Measurements from ENCODE around the gene MIOX.

MIOX gene

DNA sequence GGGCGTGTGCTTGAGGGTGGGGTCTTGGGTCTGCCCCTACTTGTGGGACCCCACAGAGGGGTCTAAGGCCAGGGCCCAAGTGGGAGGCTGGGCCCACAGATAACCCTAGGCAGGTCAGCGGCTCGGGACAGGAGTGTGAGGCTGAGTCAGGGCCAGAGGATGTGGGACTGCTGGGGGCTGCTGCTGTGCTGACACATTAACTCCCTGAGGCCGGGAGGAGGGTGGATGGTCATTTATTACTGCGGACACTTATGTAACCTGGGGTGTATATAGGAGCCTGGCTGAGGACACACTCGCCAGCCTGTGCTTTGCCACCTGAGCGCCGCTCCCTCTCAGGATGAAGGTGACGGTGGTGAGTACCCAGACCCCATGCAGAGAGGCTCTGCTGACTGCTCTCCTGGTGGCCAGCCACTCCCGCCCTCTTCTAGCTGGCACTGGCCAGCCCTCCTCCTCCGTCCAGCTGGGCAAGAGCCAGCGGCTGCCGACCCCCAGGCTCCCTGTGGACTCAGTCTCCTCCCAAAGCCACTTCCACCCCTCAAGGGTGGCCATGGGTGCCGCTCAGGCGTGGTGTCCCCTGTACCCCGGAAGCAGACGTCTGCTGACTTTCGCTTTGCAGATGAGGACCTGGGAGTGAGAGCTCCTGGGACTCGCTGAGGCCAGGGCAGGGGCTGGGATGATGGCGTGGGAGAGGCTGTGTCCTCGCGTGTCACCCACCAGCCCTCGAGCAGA lies at the start of gene MIOX:
TSS of gene MIOX (plus strand) at position 299 of the 729 bp plus-strand sequence. CDS start at position 338, 39 bp downstream.
- DNase-seq = no peak

DNA sequence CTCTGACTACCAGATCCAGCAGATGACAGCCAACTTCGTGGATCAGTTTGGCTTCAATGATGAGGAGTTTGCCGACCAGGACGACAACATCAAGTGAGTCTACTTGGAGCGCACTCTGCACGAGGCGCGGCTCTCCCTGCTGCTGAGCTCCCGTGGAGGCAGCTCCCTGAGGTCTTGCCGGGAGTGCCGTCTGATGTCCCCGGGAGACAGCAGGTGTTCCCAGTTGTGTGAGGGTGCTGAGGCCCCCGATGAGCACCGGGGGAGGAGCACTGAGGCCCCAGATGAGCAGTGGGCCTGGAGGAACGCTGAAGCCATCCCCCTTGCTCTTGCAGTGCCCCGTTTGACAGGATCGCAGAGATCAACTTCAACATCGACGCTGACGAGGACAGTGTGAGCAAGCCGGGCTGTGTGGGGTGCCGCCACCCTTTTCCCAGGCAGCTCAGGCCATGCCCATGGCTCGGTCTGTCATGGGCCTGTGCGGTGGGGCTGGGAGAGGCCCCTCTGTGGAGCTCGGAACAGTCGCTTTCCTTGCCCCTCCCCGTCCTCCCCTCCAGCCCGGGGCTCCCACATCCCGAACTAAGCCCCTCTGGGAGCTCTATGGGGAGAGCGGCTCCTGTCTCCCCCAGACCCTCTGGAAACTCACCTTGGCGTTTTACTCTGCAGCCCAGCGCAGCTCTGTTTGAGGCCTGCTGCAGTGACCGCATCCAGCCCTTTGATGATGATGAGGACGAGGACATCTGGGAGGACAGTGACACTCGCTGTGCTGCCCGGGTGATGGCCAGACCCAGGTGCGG lies 49.0 kb upstream of the MIOX start:
- DNase-seq = no peak

DNA sequence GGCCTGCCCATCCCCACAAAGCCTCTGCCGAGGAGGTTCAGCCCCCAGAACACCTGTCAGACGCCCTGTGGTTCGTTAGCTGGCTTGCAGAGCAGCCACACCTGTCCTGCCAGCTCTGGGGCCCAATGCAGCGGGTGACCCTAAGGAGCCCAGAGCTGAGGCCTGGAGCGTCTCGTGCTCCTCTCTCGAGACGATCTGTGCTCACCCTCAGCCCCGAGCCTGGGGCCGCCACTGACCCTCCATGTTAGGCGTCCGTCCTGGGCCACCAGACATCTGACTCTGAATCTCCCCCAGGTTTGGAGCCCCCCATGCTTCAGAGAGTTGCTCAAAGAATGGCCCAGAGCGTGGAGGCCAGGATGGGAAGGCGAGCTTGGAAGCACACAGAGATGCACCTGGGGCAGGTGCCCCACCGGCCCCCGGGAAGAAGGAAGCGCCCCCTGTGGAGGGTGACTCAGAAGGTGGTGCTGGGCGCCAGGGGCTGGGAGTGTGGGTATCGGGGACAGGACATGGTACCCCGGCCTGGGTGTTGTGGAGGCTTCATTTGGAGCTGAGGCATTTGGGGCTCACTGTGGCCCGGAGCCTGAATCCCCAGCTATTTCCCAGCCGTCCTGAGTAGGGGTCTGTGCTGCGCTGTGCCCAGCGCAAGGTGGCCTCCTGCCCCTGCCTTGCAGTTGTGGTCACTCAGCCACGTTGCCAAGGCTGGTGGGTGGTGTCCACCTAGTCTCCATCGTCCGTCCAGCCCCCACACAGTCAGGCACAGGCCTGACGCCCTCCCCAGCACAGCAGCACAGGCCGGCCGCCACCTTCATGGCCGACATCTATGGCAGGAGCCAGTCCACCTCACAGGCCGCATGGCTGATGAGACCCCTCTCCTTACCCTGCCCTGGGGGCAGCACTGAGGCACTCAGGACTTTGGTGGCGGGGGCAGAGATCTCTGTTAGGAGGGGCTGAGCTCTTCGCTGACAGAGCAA lies 48.1 kb upstream of the MIOX start:
- DNase-seq = no peak

DNA sequence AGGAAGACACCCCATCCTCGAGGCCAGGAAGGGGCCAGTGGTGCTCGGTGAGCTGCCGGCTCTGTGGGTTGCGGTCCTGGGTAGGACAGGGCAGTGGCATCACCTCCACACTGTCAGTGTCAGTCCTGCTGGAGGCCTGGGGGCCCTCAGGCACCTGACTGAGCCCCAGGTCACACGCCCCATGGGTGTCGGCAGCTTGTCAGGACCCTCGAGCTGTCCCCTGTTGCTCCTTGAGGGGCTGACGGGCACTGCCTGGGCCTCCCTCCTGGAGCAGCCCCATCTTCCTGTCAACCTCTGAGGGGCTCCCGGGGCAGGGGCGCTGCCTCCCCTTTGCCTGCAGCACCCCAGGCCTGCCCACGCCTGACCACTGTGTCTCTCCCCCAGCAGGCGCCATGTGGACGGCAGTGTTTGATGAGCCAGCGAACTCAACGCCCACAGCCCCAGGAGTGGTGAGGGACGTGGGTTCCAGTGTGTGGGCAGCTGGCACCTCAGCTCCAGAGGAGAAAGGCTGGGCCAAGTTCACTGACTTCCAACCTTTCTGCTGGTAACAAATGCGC lies 47.3 kb upstream of the MIOX start:
- no peak for DNase-seq

DNA sequence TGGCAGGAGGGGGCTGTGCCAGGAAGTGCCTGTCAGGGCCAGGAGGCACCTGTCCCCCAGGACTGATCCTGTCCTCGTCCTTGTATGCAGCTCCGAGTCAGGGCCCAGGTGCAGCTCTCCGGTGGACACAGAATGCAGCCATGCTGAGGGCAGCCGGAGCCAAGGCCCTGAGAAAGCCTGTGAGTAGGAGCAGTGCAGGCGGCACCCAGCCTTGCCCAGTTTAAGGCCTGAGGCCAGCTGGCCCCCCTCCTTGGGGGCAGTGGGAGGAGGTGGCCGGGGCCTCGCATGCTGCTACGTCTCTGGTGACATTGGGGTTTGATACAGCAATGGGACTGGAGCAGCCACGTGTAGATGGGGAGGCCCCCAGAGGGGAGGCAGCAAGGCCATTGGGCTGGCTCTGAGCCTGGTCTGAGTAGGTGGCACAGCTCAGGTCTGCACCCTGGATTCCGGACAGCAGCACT lies 46.8 kb upstream of the MIOX start:
- no peak for DNase-seq

DNA sequence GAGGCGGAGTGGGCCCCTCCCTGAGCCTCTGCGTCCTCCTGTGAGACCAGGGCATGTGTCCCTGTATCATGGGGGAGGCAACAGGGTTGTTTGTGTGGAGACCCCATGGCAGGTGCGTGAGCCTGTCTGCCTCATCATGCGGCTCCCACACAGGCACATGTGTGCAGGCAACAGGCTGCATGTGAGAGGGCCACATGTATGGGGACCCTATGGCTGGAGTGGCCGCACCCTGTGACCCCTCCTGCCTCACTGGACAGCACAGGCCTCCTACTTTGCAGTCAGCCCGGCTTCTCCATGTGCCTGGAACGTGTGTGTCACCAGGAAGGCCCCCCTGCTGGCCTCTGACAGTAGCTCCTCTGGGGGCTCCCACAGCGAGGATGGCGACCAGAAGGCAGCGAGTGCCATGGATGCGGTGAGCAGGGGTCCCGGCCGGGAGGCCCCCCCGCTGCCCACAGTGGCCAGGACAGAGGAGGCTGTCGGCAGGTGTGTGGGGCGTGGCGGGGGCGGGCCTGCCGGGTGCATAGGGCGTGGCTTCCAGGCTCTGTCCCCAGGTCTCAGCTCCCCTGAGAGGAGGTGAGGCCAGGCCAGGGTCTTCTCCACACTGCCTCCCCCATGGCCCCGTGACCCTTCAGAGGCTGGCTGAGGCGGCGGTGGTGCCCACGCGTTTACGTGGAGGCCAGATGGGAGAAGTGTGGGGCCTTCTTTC lies 46.0 kb upstream of the MIOX start:
- DNase-seq = no peak

DNA sequence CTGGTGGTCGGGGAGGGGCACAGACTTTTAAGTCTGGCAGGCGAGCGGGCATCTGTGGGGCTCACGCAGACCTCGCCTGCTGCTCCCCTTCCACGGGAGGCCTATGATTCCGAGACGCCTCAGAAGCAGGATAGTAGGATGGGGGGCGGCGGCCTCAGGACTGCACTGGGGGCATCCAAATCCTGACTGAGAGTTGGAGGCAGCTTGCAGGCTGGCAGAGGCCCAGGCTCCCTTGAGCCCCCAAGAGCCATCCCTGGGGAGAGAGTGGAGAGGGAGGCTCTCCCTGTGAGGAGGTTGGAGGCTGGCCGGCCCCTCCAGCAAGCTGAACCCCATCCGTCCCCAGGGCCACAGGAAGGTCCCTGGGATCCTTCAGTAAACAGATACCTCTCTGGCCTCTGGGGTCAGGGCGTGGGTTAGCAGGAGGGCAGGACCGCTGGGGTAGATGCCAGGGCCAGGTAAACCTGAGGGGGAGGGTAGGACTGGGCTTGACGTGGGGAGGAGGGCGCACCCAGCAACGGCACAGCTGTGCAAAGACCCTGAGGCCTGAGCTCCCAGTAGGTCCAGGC lies 45.1 kb upstream of the MIOX start:
- no peak for DNase-seq

DNA sequence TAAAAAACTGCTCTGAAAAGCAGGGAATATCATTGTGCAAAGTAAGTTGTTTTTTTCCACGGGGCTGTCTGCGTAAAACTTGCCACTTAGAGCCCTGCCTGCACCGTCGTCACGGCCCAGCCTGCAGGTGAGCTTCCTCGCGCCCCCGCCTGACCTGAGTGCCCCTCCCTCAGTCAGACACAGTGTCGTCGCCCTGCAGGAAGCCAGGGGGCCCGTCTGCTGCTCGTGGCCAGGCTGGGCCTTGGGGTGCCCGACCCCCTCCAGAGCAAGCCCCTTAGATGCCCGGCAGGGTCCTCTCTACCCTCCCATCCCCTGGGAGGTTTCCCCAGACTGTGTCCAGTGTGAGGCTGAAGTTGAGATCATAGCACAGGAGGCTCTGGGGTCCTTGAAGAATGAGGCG lies 43.5 kb upstream of the MIOX start:
- DNase-seq = no peak

DNA sequence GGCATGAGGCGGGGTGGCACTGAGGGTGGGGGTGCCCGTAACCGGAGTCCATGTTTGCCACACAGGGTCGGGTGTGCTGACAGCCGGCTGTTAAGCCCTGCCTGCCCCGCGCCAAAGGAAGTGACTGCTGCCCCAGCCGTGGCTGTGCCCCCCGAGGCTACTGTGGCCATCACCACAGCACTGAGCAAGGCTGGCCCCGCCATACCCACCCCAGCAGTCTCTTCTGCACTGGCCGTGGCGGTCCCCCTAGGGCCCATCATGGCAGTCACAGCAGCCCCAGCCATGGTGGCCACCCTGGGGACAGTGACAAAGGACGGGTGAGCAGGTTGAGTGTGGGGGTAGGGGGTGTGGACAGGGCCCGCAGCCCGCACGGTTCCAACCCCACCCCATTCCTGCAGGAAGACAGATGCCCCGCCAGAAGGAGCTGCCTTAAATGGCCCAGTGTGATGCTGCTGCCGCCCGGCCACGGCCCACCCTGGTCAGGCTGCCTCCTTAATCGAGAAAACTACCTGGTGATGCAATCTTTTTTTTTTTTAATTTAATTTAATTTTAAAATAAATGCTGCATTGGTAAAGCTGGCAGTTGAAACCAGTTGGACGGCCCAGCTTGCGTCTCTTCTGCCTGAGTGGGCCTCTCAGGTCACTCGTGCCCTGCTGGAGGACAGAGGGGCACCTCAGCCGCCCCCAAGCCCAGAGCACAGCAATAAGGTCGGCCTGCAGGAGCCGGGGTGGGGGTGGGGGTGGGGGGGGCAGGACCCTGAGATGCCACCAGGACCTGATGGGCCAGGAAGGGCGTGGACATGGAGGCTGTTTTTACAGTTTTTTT lies 42.6 kb upstream of the MIOX start:
- no peak for DNase-seq

DNA sequence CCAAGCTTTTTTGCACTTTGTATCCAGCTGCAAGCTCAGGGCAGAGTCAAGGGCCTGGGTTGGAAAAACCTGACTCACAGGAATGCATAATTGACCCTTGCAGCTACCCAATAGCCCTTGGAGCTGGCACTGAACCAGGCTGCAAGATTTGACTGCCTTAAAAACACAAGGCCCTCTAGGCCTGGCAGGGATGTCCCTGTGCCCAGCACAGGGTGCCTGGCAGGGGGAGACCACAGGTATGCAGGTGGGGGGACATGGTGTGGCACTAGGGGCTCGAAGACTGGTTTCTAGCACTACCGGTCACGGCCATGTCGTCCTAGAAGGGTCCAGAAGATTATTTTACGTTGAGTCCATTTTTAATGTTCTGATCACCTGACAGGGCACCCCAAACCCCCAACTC lies 42.0 kb upstream of the MIOX start:
- no peak for DNase-seq

DNA sequence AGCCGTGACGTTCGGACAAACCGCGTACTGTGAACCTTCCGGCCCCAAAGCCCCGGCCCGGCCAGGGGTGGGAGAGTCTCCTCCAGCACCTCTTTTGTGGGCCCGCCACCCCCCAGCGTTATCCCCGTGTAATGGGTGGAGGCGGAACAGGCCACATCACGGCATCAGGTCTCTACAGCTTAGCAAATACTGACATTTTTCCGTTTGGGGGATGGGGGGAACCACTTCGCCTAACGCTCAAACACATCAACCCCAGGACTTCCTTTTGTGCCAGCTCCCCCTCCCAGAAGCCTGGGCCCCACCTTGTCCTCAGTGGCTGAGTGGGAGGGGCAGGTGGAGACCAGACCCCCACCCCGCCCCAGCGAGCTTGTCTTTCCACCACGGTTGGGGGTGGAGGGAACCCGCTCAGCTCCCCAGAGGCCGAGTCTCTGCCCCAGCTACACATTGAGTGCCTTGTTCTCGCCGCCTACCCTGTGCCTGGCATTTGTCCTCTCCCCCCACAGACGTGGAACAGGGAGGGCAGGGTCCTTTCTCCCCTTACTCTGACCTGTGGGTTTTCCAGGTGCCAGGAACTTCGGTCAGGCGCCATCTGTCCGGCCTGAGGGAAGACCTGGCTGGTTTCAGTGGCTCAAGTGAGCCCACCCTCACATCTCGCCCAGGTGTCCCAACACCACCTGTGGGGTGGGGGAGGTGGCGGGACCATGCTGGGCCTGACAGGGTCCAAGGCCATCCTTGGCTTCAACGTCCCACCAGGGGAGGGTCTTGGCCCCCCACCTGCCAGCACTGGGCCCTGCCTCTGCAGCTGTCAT lies 41.4 kb upstream of the MIOX start:
- DNase-seq = no peak

DNA sequence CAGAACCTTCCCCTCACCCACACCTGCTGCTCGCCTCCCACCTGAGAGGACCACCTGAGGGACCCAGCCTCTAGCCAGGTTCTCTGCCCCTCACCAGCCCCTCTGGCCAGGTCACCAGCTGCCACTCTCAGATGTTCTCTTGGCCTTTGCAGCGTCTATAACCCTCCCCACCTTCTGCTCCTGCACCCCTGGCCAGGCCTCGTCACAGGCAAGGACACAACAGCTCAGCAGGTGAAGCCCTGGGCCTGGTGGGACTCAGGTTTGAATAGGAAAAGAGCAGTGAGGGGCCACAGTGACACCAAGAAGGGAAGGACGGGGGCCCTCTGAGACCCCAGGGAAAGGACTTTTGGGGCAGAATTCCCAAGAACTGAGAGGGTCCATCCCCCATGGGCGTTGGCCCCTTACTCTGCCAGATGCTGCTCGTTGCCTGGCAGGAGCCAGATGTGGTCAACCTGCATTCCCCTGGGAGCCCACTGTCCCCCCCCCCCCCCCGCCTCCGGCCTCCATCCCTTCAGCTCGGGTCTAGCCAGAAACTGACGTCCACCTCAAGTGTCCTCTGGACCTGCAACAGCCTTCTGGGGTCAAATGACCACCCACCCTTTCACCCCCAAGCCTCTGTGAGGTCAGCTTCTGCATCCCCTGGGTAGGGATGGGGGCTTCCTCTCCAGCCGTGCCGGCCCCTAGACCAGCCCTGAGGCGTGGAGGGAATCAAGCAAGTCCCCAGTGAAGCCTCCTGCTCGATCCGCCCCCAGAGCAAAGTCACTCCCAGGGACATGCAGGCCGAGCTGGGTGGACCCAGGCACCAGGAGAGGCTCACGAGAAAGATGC lies 40.6 kb upstream of the MIOX start:
- DNase-seq = no peak

DNA sequence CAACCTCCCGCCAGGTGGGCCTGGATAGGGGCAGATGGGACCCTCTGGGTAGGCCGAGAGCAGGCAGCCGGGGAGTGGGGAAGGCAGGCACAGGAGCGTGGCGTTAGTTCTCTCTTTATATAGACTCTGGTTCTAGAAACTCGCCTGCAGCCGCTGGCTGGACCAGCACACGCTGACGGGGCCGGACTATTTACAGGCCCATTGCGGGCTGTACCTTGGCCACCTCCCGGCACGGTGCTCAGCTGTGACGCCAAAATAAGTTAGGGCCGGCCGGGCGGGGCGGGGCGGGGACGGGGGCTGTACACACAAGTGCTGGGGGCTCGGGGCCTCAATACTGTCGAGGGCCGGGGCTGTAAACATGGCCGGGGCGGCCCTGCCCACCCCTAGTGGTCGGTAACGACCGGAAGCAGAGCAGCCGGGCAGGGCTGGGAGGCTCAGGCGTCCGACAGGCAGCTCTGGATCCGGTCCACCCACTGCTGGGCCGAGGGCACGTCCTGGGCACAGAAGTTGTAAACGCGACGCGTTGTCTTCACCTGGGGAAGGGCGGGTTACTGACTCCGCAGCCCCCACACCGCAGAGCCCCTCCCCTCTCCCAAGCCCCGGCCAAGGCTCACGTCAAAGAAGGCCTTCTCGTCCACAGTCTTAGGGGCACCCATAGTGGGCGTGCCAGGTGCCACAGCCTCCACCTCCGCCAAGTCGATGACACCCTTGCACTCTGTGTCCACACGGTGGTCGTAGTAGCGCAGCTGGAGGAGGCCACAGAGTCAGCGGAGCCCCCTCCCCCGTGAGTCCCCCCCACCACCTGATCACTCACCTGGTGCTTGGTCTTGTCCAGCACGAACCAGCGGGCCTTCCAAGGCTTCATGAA lies 39.7 kb upstream of the MIOX start:
- DNase-seq = no peak

DNA sequence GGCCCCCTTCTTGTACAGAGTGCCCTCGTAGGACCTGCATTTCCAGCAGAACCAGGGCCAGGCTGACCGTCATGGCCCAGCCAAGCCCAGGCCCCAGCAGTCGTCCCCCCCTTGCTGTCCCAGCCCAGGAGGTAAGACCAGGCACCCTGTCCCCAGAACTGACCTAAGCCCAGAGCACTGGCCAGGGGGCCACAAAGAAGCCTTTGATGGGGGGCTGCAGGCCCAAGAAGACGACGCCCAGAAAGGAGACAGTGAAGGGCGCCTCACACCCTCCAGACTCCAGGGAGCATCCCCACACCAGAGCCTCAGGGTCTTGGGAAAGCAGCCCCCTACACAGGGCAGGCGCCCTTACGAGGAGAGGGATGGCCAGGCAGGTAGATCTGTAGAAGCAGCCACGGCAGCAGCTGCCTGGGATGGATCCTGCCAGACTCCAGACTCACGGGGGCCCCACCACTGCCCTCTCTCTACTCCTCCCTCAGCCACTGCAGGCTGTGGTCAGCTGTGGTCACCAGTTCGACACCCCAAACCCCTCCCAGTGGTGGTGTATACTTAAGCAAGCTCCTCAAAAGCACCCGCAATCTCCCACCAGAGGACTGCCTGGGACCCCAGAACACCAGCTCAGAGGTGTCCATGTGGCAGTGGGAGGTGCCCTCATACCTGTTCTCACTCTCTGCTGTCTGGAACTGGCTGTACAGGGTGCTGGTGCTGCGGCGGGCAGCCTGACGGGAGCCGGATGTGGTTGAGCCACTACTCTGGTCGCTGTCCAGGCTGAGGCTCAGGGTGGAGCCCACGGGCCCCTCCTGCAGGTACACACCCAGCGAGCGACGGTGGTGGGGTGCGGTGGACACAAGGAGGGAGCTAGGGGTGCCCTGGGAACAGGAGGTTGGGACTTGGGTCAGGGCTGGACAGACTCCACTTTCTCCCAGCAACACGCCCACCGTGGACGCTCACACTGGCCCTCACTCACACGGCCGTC lies 38.8 kb upstream of the MIOX start:
- DNase-seq = no peak

DNA sequence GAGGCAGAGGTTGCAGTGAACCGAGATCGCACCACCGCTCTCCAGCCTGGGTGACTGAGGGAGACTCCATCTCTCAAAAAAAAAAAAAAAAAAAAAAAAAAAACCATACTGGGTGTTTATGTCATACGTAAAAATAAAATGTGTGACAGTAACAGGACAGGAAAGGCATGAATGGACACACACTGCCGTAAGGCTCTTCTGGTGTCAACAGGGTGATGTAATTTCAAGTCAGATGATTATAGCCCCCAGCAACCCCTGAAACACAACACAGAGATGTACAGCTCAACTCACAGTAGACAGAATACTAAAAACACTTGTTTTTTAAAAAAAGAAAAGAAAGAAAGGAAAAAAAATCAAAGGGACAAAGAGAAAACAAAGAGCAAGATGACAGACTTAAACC lies 34.0 kb upstream of the MIOX start:
- DNase-seq = no peak

DNA sequence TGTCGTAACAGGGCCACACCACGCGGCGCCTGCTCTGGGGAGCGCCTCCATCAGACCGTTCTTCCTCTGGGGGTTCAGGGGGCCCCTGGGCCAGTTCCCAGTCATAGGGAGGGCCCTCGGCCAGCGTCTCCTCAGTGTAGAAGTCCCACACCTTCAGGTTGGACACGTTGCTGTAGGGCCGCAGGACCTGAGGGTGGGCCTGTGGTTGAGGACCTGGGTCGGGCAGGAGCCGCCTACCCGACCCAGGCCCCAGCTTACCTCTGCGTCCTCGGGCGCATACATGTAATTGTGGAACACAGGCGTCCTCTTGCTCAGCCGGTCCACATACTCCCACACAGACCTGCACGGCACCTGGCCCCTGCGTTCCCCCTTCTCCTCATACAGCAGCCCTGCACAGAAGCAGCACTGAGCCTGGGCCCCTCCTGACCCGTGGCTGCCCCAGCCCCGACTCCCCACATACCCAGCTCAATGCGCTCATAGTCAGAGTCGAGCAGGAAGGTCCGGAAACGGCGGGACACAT lies 32.0 kb upstream of the MIOX start:
- no peak for DNase-seq

DNA sequence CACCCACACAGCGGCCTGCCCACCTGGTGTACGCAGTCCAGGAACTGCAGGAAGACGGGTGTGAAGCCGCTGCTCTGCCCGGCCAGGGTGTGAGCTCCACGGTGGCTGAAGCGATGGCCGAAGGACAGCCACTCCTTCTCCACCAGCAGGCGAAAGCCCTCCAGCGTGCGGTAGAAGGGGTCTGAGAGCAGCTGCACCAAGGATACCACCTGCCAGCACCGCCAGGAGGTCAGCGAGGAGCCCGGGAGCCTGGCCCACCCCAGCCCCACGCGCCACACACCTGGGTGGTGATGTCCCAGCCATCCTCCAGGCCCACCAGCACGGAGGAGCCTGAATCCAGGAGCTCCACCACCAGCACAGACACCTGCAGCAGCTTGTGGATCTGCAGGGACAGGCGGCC lies 31.5 kb upstream of the MIOX start:
- DNase-seq = no peak
